Thyroid gland (tissue), 4 donors: ENCODE measurements around the gene FOXC2. TPM values are rescaled to one million over a fixed set of nuclear protein-coding genes. Genes with fewer than 3 reads are reported as not detected.

Experiments
- DNase-seq, 2 donors: peaks; one replicate each; pipeline ENCODE4 v3.0.0-alpha.2; 2019
- H3K27ac ChIP-seq, 3 donors: fragments of 200-600 bp; sonication (generic); 1 replicate in 2 of 3; 2 replicates in 1 of 3; pipeline ENCODE4 v1.5.1; 2016 to 2019; ENCODE audit warnings: mild to moderate bottlenecking in 1 of 3, moderate library complexity in 1 of 3
- H3K27me3 ChIP-seq: fragments of 200-600 bp; sonication (generic); one replicate; pipeline ENCODE4 v1.5.1; 2019
- H3K36me3 ChIP-seq, 2 donors: fragments of 200-600 bp; sonication (generic); one replicate each; pipeline ENCODE4 v1.5.1; 2016 to 2019
- H3K4me1 ChIP-seq, 2 donors: fragments of 200-600 bp; sonication (generic); one replicate each; pipeline ENCODE4 v1.5.1; 2017 to 2019
- H3K4me3 ChIP-seq, 3 donors: fragments of 200-600 bp; sonication (generic); replicated peaks in 1 of 3; 1 replicate in 2 of 3; 2 replicates in 1 of 3; pipeline ENCODE4 v1.5.1; 2016; ENCODE audit warnings: mild to moderate bottlenecking in 1 of 3
- H3K9me3 ChIP-seq: fragments of 200-600 bp; sonication (generic); one replicate; pipeline ENCODE4 v1.5.1; 2017
- CTCF ChIP-seq, 6 experiments: fragments of 200-600 bp in 3 of 6; fragments of 450-650 bp in 3 of 6; sonication (generic) in 3 of 6; IDR thresholded peaks; one replicate each; pipeline ENCODE4 v1.5.1; 2016 to 2019; ENCODE audit warnings: antibody characterized with exemption in 6 of 6, mild to moderate bottlenecking in 2 of 6, inconsistent platforms in 1 of 6, moderate library complexity in 1 of 6
- POLR2A ChIP-seq, 2 donors: fragments of 450-650 bp; IDR thresholded peaks; one replicate each; pipeline ENCODE4 v1.6.1; 2017; ENCODE audit warnings: antibody characterized with exemption in 2 of 2, mild to moderate bottlenecking in 2 of 2, moderate library complexity in 1 of 2
- WGBS, 2 donors: methylation state at CpG; one replicate each; pipeline ENCODE4 v1.1.5; 2017; 5-methylcytosine and 5-hydroxymethylcytosine counted together
- intact Hi-C: fragments of 100-400 bp; cut with DNase I; formaldehyde crosslinking; loops from one replicate; pipeline ENCODE4 v1.15.1; 2023
- total RNA-seq, 4 donors: library from RNA; depleted of rRNA; stranded (reverse); fragments of >200 nt; gene quantifications; one replicate each; pipeline ENCODE4 v1.2.3, GENCODE V29; 2016

FOXC2 gene
- total RNA-seq, 4 donors from 2014 or later, result 1.9 to 4.0 (median 2.1) TPM

- Histone ChIP-seq H3K4me3 (no peak overlapping the region), H3K9me3 (no peaks in the 10 kb centered on the region), H3K36me3 (no peaks in the 10 kb centered on the region), H3K27ac (no peak overlapping the region), H3K4me1 (no peaks in the 10 kb centered on the region), H3K27me3 (no peaks in the 10 kb centered on the region)
- no peak for DNase-seq
- intact Hi-C loops, result no loop called here
- 58 to 66% methylated on average over 11 to 13 of the region's 18 CpGs for WGBS, 2 donors
- TF ChIP-seq POLR2A (IDR thresholded peaks at IDR 0.05), result no peak
- no peak for TF ChIP-seq CTCF (IDR thresholded peaks at IDR 0.05)
These were observed 44.3 kb downstream of the FOXC2 start for GRCh38 chr16:86610779-86611524.

GRCh38 chr16:86611525-86611855, 44.9 kb downstream of the FOXC2 start:
- no peaks in the 10 kb centered on the region for H3K4me1 ChIP-seq
- no peaks in the 10 kb centered on the region for H3K36me3 ChIP-seq
- DNase-seq, result no peak
- WGBS, 2 donors, result 65 to 74% methylated on average over 5 to 6 of the region's 7 CpGs
- no peaks in the 10 kb centered on the region for H3K9me3 ChIP-seq
- H3K4me3 ChIP-seq, result no peak overlapping the region
- intact Hi-C loops, result no loop called here
- H3K27ac ChIP-seq, result no peak overlapping the region
- no peaks in the 10 kb centered on the region for H3K27me3 ChIP-seq
- TF ChIP-seq POLR2A (IDR thresholded peaks at IDR 0.05) (no peak), CTCF (IDR thresholded peaks at IDR 0.05) (no peak)

GRCh38 chr16:86611941-86612340, 45.3 kb downstream of the FOXC2 start:
- Histone ChIP-seq H3K4me1 (no peaks in the 10 kb centered on the region), H3K4me3 (no peak overlapping the region), H3K27me3 (no peaks in the 10 kb centered on the region), H3K36me3 (no peaks in the 10 kb centered on the region), H3K27ac (no peak overlapping the region), H3K9me3 (no peaks in the 10 kb centered on the region)
- no peak for DNase-seq
- 72 to 80% methylated on average over 3 of the region's 3 CpGs for WGBS, 2 donors
- TF ChIP-seq CTCF (IDR thresholded peaks at IDR 0.05), result no peak
- TF ChIP-seq POLR2A (IDR thresholded peaks at IDR 0.05), result no peak
- intact Hi-C loops, result no loop called here

GRCh38 chr16:86614699-86615098, 48.1 kb downstream of the FOXC2 start:
- TF ChIP-seq CTCF (IDR thresholded peaks at IDR 0.05) (no peak), POLR2A (IDR thresholded peaks at IDR 0.05) (no peak)
- Histone ChIP-seq H3K27ac (no peak overlapping the region), H3K27me3 (no peaks in the 10 kb centered on the region)

GRCh38 chr16:86616906-86617305, 50.3 kb downstream of the FOXC2 start:
- intact Hi-C loops, result no loop called here
- no peaks in the 10 kb centered on the region for H3K4me1 ChIP-seq
- 52 to 57% methylated on average over 5 of the region's 5 CpGs for WGBS, 2 donors
- H3K27me3 ChIP-seq, result no peaks in the 10 kb centered on the region
- H3K9me3 ChIP-seq, result no peaks in the 10 kb centered on the region
- no peaks in the 10 kb centered on the region for H3K36me3 ChIP-seq
- H3K4me3 ChIP-seq, result no peak overlapping the region
- TF ChIP-seq POLR2A (IDR thresholded peaks at IDR 0.05), result no peak
- no peak for TF ChIP-seq CTCF (IDR thresholded peaks at IDR 0.05)
- H3K27ac ChIP-seq, result no peak overlapping the region
- DNase-seq, result no peak

More at GRCh38 chr16:86614699-86615098, 48.1 kb downstream of the FOXC2 start:
- no peak for DNase-seq
- no peaks in the 10 kb centered on the region for H3K9me3 ChIP-seq
- intact Hi-C loops, result no loop called here
- WGBS, 2 donors, result 43 to 54% methylated on average over 5 of the region's 5 CpGs
- no peaks in the 10 kb centered on the region for H3K4me1 ChIP-seq
- H3K4me3 ChIP-seq, result no peak overlapping the region
- H3K36me3 ChIP-seq, result no peaks in the 10 kb centered on the region
